HEK293T (cell line): ENCODE data around the gene LCMT1.
"Not testable (repeated sequence)": the region's sequence is repeated elsewhere in the genome, so short reads cannot be mapped to it uniquely, and the experiment has no call there.

Experiments used
- CTCF ChIA-PET: fragments of 350-600 bp; formaldehyde crosslinking; extraction: SDS; loops from one replicate; lab custom pipeline; 2021; ENCODE audit warnings: antibody characterized with exemption, inconsistent platforms; lab: Yijun Ruan, JAX
- POLR2A ChIA-PET: fragments of 350-600 bp; formaldehyde crosslinking; extraction: SDS; loops from one replicate; lab custom pipeline; 2020; ENCODE audit warnings: antibody characterized with exemption, inconsistent platforms; lab: Yijun Ruan, JAX
- DNase-seq: peaks from one replicate; pipeline ENCODE4 v3.0.0; 2012; ENCODE audit warnings: mixed read lengths; ENCODE audit errors: extremely low spot score
- ARNT ChIP-seq: fragments of 450-650 bp; IDR thresholded peaks from 2 replicates; pipeline ENCODE4 v1.6.1; 2017; ENCODE audit warnings: mild to moderate bottlenecking
- BHLHE40 ChIP-seq: fragments of 450-650 bp; IDR thresholded peaks from 2 replicates; pipeline ENCODE4 v1.6.1; 2016; ENCODE audit warnings: mild to moderate bottlenecking, moderate library complexity, borderline replicate concordance
- CTBP1 ChIP-seq: fragments of 450-650 bp; IDR thresholded peaks from 2 replicates; pipeline ENCODE4 v1.6.1; 2016; ENCODE audit warnings: borderline replicate concordance
- ELF4 ChIP-seq: fragments of 450-650 bp; IDR thresholded peaks from 2 replicates; pipeline ENCODE4 v1.6.1; 2017; ENCODE audit warnings: antibody characterized with exemption
- FOXA1 ChIP-seq: fragments of 450-650 bp; IDR thresholded peaks from 2 replicates; pipeline ENCODE4 v1.6.1; 2016; ENCODE audit warnings: mild to moderate bottlenecking
- FOXK2 ChIP-seq: fragments of 450-650 bp; IDR thresholded peaks from 2 replicates; pipeline ENCODE4 v1.6.1; 2016; ENCODE audit warnings: mild to moderate bottlenecking
- FOXM1 ChIP-seq: fragments of 450-650 bp; IDR thresholded peaks from 2 replicates; pipeline ENCODE4 v1.6.1; 2017; ENCODE audit warnings: mild to moderate bottlenecking, borderline replicate concordance
- HDGF ChIP-seq: fragments of 450-650 bp; IDR thresholded peaks from 2 replicates; pipeline ENCODE4 v1.6.1; 2017; ENCODE audit warnings: antibody characterized with exemption, borderline replicate concordance
- L3MBTL2 ChIP-seq: fragments of 450-650 bp; conservative IDR thresholded peaks from 2 replicates; pipeline ENCODE4 v1.6.1; 2016; ENCODE audit warnings: mild to moderate bottlenecking
- LEF1 ChIP-seq: fragments of 450-650 bp; IDR thresholded peaks from 2 replicates; pipeline ENCODE4 v1.6.1; 2017; ENCODE audit warnings: mild to moderate bottlenecking, borderline replicate concordance
- NFRKB ChIP-seq: fragments of 450-650 bp; IDR thresholded peaks from 2 replicates; pipeline ENCODE4 v1.6.1; 2016; ENCODE audit warnings: mild to moderate bottlenecking, moderate library complexity
- PKNOX1 ChIP-seq: fragments of 450-650 bp; IDR thresholded peaks from 2 replicates; pipeline ENCODE4 v1.6.1; 2016
- SP1 ChIP-seq: fragments of 450-650 bp; IDR thresholded peaks from 2 replicates; pipeline ENCODE4 v1.6.1; 2017
- SUZ12 ChIP-seq: fragments of 450-650 bp; IDR thresholded peaks from 2 replicates; pipeline ENCODE4 v1.6.1; 2016; ENCODE audit warnings: mild to moderate bottlenecking
- TARDBP ChIP-seq: fragments of 450-650 bp; IDR thresholded peaks from 2 replicates; pipeline ENCODE4 v1.6.1; 2016
- ZNF384 ChIP-seq: fragments of 450-650 bp; IDR thresholded peaks from 2 replicates; pipeline ENCODE4 v1.6.1; 2016

Gene LCMT1

DNA sequence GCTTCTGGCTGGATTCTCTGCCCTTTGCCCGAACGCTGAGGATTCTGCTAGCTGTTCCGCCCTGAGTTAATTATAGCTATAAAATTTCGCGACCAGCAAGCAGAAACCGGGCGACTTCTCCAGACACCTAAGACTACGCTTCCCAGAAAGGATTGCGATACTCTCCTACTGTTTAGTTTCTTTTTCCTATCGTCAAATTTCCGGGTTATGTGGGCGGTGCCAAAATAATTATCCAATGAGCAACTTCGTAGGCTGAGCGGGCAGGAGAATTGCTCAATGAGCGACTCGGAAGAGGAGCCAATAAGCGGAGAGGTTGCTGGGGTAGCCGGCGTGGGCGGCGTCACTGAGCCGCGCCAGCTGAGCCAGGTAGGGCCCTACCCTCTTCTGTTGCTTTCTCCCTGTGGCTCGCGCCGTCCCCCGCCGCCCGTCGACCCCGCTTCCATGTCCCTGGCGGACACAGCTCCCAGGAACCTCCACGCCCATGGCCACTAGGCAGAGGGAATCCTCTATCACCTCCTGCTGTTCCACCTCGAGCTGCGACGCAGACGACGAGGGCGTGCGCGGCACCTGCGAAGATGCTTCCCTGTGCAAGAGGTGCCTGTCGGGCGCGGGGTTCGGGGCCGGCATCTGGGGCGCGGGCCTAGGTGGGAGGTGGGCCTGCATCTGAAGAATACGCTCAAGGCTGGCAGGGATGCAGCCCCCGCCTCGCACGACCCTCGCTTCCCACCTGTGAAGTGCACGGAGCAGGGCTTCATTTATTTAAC, at the start of gene LCMT1:
LCMT1 (plus strand) TSS at position 340 of the 764 bp plus-strand sequence; CDS start at position 482, 142 bp downstream.
- DNase-seq, result peak; percentile 91
- CTCF ChIA-PET, result interaction anchor here (0.6 to 1.0 kb wide), 2 partner anchors 114 to 311 kb away, joined by 3 to 5 read pairs; no protein-coding TSS in a partner anchor

DNA sequence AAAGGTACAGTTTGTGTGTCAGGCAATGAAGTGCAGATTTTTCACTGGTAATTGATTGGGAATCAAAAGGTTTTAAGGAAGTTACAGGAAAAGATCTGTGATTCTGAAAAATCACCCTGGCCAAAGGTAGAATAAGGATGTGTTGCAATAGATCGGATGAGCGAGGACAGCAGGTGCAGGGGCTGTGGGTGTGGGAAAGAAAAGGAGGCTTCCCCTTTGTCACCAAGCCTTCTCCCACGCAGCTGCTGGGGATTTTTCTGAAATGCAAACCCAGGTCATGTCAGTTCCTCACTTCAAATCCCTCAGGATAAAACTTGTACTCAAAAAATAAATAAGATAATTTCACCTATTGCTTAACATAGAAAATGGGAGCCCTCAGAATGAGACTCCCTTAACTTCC, 48.4 kb upstream of the LCMT1 start:
- no peak for DNase-seq
- CTCF ChIA-PET, result no interaction called here
- no peak for TF ChIP-seq CTBP1
- TF ChIP-seq FOXK2, result no peak
- no peak for TF ChIP-seq BHLHE40
- TF ChIP-seq ZNF384, result no peak
- TF ChIP-seq ELF4, result no peak
- TF ChIP-seq L3MBTL2, result no peak
- TF ChIP-seq NFRKB, result no peak
- no peak for TF ChIP-seq HDGF
- no peak for TF ChIP-seq SP1
- no peak for TF ChIP-seq TARDBP
- TF ChIP-seq FOXM1, result no peak
- POLR2A ChIA-PET, result no interaction called here

More for the DNA sequence above, at the start of gene LCMT1:
- TF ChIP-seq HDGF, result no peak
- TF ChIP-seq NFRKB, result no peak
- TF ChIP-seq ELF4, result peak; percentile 80
- TF ChIP-seq FOXA1, result no peak
- TF ChIP-seq LEF1, result no peak
- TF ChIP-seq ARNT, result no peak
- TF ChIP-seq BHLHE40, result no peak
- peak; percentile 98 for TF ChIP-seq PKNOX1
- no peak for TF ChIP-seq CTBP1
- no peak for TF ChIP-seq FOXK2
- no peak for TF ChIP-seq SUZ12
- TF ChIP-seq ZNF384, result no peak
- TF ChIP-seq L3MBTL2, result peak; percentile 86
- no peak for TF ChIP-seq FOXM1
- POLR2A ChIA-PET, result interaction anchor here (0.8 to 2.3 kb wide), 12 partner anchors 15 to 286 kb away, joined by 3 to 8 read pairs (median 4); partner anchors contain the start of gene ARHGAP17

DNA sequence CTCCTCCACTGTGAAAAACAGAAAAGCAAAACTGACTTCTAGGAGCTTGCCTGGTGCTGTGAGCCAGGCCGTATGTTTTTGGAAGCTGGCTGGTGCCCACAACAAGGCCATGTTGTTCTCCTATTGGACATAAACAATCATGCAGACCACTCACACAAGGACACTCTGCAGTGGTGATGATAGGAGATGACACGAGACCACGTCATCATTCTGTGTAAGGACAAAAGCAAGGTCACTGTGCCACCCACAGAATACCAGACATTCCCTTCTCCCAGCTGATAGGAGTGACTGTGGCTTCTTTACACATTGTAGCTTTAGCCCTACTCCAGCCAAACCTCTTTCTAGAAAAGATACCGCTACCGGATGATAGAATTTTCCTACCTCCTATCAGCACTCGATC, 47.7 kb upstream of the LCMT1 start:
- ChIA-PET POLR2A (no interaction called here), CTCF (no interaction called here)
- no peak for DNase-seq
- no peak for TF ChIP-seq PKNOX1
- TF ChIP-seq FOXA1, result no peak
- no peak for TF ChIP-seq FOXK2
- TF ChIP-seq ELF4, result no peak
- no peak for TF ChIP-seq SP1
- TF ChIP-seq ARNT, result no peak
- TF ChIP-seq SUZ12, result no peak
- TF ChIP-seq BHLHE40, result no peak
- TF ChIP-seq TARDBP, result no peak
- no peak for TF ChIP-seq L3MBTL2
- TF ChIP-seq ZNF384, result no peak
- no peak for TF ChIP-seq HDGF
- no peak for TF ChIP-seq FOXM1
- TF ChIP-seq NFRKB, result no peak
- no peak for TF ChIP-seq CTBP1
- TF ChIP-seq LEF1, result no peak

GRCh38 chr16:25064281-25064680, 47.3 kb upstream of the LCMT1 start:
- CTCF ChIA-PET, result interaction anchor here (0.7 kb wide), 1 partner anchor 13 kb away, joined by 3 read pairs; no protein-coding TSS in a partner anchor
- POLR2A ChIA-PET, DNase-seq: not testable (repeated sequence)

DNA sequence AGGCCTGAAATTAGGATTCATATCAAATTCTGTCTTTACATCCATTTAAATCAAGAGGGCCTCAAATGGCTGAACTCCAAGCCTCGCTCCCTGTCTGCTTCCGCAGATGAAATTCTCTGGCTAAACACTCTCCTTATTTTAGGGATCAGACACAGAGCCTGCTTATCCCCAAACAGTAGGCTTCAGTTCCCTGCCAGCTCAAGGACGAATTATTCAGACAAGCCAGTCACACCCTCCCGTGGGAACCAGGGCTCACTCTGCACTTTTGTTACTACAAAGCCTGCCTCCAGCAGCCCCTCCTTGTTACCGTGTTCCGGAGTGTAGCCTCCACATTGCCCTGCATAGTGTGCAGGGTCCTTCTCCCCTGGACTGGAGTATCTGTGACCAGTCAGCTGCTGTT, 46.6 kb upstream of the LCMT1 start:
- TF ChIP-seq ARNT (no peak), FOXA1 (no peak), HDGF (no peak), PKNOX1 (no peak), TARDBP (no peak), BHLHE40 (no peak), ZNF384 (no peak), SP1 (no peak), ELF4 (no peak), NFRKB (no peak), FOXK2 (no peak), L3MBTL2 (no peak), LEF1 (no peak), SUZ12 (no peak)
- no peak for DNase-seq
- ChIA-PET POLR2A (no interaction called here), CTCF (interaction anchor here (0.7 kb wide), 1 partner anchor 13 kb away, joined by 3 read pairs; no protein-coding TSS in a partner anchor)

DNA sequence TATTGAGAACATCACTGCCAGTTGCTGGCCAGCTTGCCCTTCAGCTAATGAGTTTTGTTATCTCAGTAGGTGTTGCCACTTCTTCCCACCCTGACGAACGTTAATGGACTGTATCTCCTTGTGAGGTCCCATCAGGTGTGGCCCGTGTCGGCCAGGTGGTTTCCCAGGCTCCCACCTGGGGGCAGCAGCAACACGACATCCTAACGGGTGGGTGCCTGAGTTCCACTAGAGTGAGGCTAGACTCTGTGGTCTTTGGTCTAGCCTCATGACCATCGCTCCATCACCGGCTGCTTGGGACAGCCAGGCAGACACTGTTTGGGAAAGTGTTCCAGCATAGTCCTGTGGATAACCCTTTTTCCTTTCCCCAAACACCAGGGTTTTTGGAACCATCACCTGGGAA, 45.6 kb upstream of the LCMT1 start:
- peak; percentile 15 for DNase-seq
- ChIA-PET CTCF (no interaction called here), POLR2A (interaction anchor here (1.0 to 2.4 kb wide), 6 partner anchors 11 to 174 kb away, joined by 3 to 17 read pairs (median 4); partner anchors contain the start of gene LCMT1)
- TF ChIP-seq L3MBTL2 (no peak), PKNOX1 (no peak), CTBP1 (no peak), ELF4 (no peak), FOXM1 (no peak), TARDBP (no peak), FOXK2 (no peak)
